HepG2 (cell line): ENCODE results near the gene RAD23A. TPM values are rescaled to one million over a fixed set of nuclear protein-coding genes. Genes with fewer than 3 reads are reported as not detected.

Experiments used
- ATF7-NPFF ChIP-seq: sonication (generic); formaldehyde crosslinking; IDR thresholded peaks from 2 replicates; pipeline ENCODE4 v1.8.1; 2023; ENCODE audit warnings: mild to moderate bottlenecking, low read depth, missing genetic modification reagents, moderate library complexity
- GATA4 ChIP-seq: sonication (generic); IDR thresholded peaks from 2 replicates; pipeline ENCODE4 v1.6.1; 2016; ENCODE audit warnings: antibody characterized with exemption, low read depth, borderline replicate concordance
- KDM1A ChIP-seq: IDR thresholded peaks from 2 replicates; pipeline ENCODE4 v1.6.1; 2016; ENCODE audit warnings: missing compliant biosample characterization
- KDM5A ChIP-seq: fragments of 200-600 bp; sonication (generic); IDR thresholded peaks from 2 replicates; pipeline ENCODE4 v1.7.0; 2018; ENCODE audit warnings: antibody characterized with exemption, mild to moderate bottlenecking, low read length, borderline replicate concordance
- KDM6A ChIP-seq: IDR thresholded peaks from 2 replicates; pipeline ENCODE4 v1.6.1; 2016; ENCODE audit warnings: low read depth
- KLF12 ChIP-seq: sonication (generic); formaldehyde crosslinking; IDR thresholded peaks from 2 replicates; pipeline ENCODE4 v1.4.0; 2020; ENCODE audit warnings: missing genetic modification reagents, borderline replicate concordance
- KLF6 ChIP-seq: IDR thresholded peaks from 2 replicates; pipeline ENCODE4 v1.8.0; 2016; ENCODE audit warnings: missing biosample characterization, missing genetic modification reagents
- MAFF ChIP-seq: IDR thresholded peaks from 2 replicates; pipeline ENCODE4 v1.6.1; 2011; ENCODE audit warnings: low read depth, low read length, improper control_type of control experiment
- RBFOX2 ChIP-seq: fragments of 200-400 bp; formaldehyde crosslinking; IDR thresholded peaks from 2 replicates; pipeline ENCODE4 v1.6.1; 2017; ENCODE audit warnings: low read depth, mild to moderate bottlenecking, low read length
- SATB2 ChIP-seq: sonication (generic); formaldehyde crosslinking; IDR thresholded peaks from 2 replicates; pipeline ENCODE4 v1.5.0; 2020; ENCODE audit warnings: missing genetic modification reagents
- THYN1 ChIP-seq: sonication (generic); formaldehyde crosslinking; IDR thresholded peaks from 2 replicates; pipeline ENCODE4 v1.8.1; 2023; ENCODE audit warnings: low read depth, mild to moderate bottlenecking, moderate library complexity, missing genetic modification reagents, borderline replicate concordance
- ZFP36 ChIP-seq: fragments of 150-350 bp; IDR thresholded peaks from 2 replicates; pipeline ENCODE4 v1.6.1; 2018; ENCODE audit warnings: borderline replicate concordance, low read length, low read depth; ENCODE audit not compliant: partially characterized antibody
- ZNF20 ChIP-seq: sonication (generic); formaldehyde crosslinking; IDR thresholded peaks from 2 replicates; pipeline ENCODE4 v1.4.0; 2020; ENCODE audit warnings: mild to moderate bottlenecking, moderate library complexity, missing genetic modification reagents
- ZNF441 ChIP-seq: sonication (generic); formaldehyde crosslinking; IDR thresholded peaks from 2 replicates; pipeline ENCODE4 v1.7.0; 2021; ENCODE audit warnings: missing genetic modification reagents, borderline replicate concordance
- ZNF747 ChIP-seq: sonication (generic); formaldehyde crosslinking; IDR thresholded peaks from 2 replicates; pipeline ENCODE4 v1.8.1; 2023; ENCODE audit warnings: missing genetic modification reagents, mild to moderate bottlenecking, borderline replicate concordance
- polyA plus RNA-seq, 8 experiments: library from polyadenylated mRNA; depleted of rRNA in 3 of 8; stranded (reverse) in 7 of 8; unstranded in 1 of 8; fragments of >200 nt; fragmentation: Illumina TruSeq in 4 of 8; extraction: Trizol in 4 of 8; gene quantifications; 2 replicates each; pipeline versions ENCODE4 v1.2.1 to v1.2.3, GENCODE V29; 2011 to 2016; ENCODE audit warnings: low read depth in 4 of 8, missing spikeins in 1 of 8, mixed read lengths in 1 of 8; ENCODE audit not compliant: insufficient read depth in 1 of 8
- total RNA-seq, 5 experiments: library from RNA; depleted of rRNA; stranded (reverse); fragments of >200 nt; fragmentation: Illumina TruSeq; extraction: Trizol; gene quantifications; 2 replicates each; pipeline ENCODE4 v1.2.3, GENCODE V29; 2016; ENCODE audit warnings: low read depth in 1 of 5
- TF ChIP-seq, protein P1 (sequence below): sonication (generic); formaldehyde crosslinking; IDR thresholded peaks from 2 replicates; pipeline ENCODE4 v1.8.0; 2022; ENCODE audit warnings: missing genetic modification reagents, mild to moderate bottlenecking, borderline replicate concordance
- TF ChIP-seq, protein P2 (sequence below): sonication (generic); formaldehyde crosslinking; IDR thresholded peaks from 2 replicates; pipeline ENCODE4 v1.4.0; 2020; ENCODE audit warnings: missing genetic modification reagents
- TF ChIP-seq, protein P3 (sequence below): fragments of 450-650 bp; IDR thresholded peaks from 2 replicates; pipeline ENCODE4 v1.6.1; 2017; ENCODE audit warnings: mild to moderate bottlenecking
- TF ChIP-seq, protein P4 (sequence below): sonication (generic); formaldehyde crosslinking; IDR thresholded peaks from 2 replicates; pipeline ENCODE4 v1.8.0; 2022; ENCODE audit warnings: mild to moderate bottlenecking, missing genetic modification reagents, moderate library complexity
- TF ChIP-seq, protein P5 (sequence below): sonication (generic); formaldehyde crosslinking; IDR thresholded peaks from 2 replicates; pipeline ENCODE4 v1.5.1; 2020; ENCODE audit warnings: missing genetic modification reagents, mild to moderate bottlenecking, borderline replicate concordance
- TF ChIP-seq, protein P6 (sequence below): sonication (generic); formaldehyde crosslinking; IDR thresholded peaks from 2 replicates; pipeline ENCODE4 v1.4.0; 2020; ENCODE audit warnings: missing genetic modification reagents

The RAD23A gene
- total and polyA plus RNA-seq, 2 of the 13 experiments (the other 11 are each of a cell fraction or from before 2014, with no cell fraction given) = 42.5 to 54.2 TPM

DNA sequence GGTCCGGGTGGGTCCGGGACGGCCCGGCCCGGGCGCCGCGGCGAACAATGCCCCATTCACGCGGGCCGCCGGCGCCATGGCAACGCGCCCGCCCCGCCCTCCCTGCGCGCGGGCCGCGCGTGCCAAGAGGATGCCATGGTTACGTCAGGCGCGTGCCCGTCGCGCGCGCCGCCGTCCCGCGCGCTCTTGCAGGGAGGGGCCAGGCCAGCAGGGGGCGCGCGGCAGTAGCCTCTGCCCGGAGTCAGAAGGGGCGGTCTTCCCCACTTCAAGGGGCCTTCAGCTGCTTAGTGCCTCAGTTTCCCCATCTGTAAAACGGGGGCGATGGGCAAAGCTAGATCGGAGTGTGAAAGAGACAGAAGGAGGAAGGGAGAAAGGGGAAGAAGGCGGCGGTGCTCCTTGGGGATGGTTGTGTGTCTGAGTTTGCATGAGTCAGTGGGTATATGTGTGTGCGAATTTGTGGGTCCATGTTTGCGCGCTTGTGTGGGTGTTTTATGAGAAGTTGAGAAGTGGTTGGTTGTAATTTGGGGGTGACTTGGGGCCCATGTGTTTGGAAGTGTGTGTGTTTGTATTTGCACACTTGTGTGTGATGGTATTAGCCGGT is 38.0 kb downstream of the RAD23A start (continued):
- TF ChIP-seq, protein P1, sequence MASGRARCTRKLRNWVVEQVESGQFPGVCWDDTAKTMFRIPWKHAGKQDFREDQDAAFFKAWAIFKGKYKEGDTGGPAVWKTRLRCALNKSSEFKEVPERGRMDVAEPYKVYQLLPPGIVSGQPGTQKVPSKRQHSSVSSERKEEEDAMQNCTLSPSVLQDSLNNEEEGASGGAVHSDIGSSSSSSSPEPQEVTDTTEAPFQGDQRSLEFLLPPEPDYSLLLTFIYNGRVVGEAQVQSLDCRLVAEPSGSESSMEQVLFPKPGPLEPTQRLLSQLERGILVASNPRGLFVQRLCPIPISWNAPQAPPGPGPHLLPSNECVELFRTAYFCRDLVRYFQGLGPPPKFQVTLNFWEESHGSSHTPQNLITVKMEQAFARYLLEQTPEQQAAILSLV = no peak
- TF ChIP-seq, protein P2, sequence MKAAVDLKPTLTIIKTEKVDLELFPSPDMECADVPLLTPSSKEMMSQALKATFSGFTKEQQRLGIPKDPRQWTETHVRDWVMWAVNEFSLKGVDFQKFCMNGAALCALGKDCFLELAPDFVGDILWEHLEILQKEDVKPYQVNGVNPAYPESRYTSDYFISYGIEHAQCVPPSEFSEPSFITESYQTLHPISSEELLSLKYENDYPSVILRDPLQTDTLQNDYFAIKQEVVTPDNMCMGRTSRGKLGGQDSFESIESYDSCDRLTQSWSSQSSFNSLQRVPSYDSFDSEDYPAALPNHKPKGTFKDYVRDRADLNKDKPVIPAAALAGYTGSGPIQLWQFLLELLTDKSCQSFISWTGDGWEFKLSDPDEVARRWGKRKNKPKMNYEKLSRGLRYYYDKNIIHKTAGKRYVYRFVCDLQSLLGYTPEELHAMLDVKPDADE (CRISPR knock-in tag) = no peak
- TF ChIP-seq RBFOX2 = no peak
- TF ChIP-seq, protein P3, sequence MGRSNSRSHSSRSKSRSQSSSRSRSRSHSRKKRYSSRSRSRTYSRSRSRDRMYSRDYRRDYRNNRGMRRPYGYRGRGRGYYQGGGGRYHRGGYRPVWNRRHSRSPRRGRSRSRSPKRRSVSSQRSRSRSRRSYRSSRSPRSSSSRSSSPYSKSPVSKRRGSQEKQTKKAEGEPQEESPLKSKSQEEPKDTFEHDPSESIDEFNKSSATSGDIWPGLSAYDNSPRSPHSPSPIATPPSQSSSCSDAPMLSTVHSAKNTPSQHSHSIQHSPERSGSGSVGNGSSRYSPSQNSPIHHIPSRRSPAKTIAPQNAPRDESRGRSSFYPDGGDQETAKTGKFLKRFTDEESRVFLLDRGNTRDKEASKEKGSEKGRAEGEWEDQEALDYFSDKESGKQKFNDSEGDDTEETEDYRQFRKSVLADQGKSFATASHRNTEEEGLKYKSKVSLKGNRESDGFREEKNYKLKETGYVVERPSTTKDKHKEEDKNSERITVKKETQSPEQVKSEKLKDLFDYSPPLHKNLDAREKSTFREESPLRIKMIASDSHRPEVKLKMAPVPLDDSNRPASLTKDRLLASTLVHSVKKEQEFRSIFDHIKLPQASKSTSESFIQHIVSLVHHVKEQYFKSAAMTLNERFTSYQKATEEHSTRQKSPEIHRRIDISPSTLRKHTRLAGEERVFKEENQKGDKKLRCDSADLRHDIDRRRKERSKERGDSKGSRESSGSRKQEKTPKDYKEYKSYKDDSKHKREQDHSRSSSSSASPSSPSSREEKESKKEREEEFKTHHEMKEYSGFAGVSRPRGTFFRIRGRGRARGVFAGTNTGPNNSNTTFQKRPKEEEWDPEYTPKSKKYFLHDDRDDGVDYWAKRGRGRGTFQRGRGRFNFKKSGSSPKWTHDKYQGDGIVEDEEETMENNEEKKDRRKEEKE = no peak
- TF ChIP-seq THYN1 (CRISPR knock-in tag) = no peak
- TF ChIP-seq KDM6A (CRISPR knock-in tag) = no peak
- TF ChIP-seq KDM1A (CRISPR knock-in tag) = no peak; the same call in 1 of the 2 replicates
- no peak for TF ChIP-seq GATA4
- TF ChIP-seq ATF7-NPFF = 0 out of 2 replicates have a peak, but pooled peaks have one; percentile 24
- TF ChIP-seq, protein P4, sequence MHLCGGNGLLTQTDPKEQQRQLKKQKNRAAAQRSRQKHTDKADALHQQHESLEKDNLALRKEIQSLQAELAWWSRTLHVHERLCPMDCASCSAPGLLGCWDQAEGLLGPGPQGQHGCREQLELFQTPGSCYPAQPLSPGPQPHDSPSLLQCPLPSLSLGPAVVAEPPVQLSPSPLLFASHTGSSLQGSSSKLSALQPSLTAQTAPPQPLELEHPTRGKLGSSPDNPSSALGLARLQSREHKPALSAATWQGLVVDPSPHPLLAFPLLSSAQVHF (CRISPR knock-in tag) = no peak
- TF ChIP-seq ZNF747 (CRISPR knock-in tag) = no peak
- no peak for TF ChIP-seq KLF12 (CRISPR knock-in tag)
- TF ChIP-seq ZNF20 (CRISPR knock-in tag) = no peak
- TF ChIP-seq, protein P5, sequence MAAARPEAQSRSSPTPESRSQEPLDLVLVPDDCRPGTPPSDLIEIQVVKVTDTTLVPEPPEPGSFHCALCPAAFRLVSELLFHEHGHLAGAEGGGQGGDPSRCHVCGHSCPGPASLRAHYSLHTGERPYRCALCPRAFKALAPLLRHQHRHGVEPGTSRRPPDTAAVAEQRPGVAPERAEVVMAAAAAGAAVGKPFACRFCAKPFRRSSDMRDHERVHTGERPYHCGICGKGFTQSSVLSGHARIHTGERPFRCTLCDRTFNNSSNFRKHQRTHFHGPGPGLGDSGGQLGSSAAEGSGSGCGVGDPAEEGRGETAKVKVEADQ (CRISPR knock-in tag) = no peak
- TF ChIP-seq SATB2 (CRISPR knock-in tag) = no peak
- 0 out of 2 replicates have a peak, but pooled peaks have one; percentile 34 for TF ChIP-seq KLF6 (CRISPR knock-in tag)
- TF ChIP-seq MAFF = no peak
- TF ChIP-seq, protein P6, sequence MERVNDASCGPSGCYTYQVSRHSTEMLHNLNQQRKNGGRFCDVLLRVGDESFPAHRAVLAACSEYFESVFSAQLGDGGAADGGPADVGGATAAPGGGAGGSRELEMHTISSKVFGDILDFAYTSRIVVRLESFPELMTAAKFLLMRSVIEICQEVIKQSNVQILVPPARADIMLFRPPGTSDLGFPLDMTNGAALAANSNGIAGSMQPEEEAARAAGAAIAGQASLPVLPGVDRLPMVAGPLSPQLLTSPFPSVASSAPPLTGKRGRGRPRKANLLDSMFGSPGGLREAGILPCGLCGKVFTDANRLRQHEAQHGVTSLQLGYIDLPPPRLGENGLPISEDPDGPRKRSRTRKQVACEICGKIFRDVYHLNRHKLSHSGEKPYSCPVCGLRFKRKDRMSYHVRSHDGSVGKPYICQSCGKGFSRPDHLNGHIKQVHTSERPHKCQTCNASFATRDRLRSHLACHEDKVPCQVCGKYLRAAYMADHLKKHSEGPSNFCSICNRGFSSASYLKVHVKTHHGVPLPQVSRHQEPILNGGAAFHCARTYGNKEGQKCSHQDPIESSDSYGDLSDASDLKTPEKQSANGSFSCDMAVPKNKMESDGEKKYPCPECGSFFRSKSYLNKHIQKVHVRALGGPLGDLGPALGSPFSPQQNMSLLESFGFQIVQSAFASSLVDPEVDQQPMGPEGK (CRISPR knock-in tag) = peak; percentile 40; the same call in 1 of the 2 replicates
- no peak for TF ChIP-seq ZNF441 (CRISPR knock-in tag)
- peak; percentile 75; the same call in 1 of the 2 replicates for TF ChIP-seq KDM5A
- no peak for TF ChIP-seq ZFP36
